Stomach (tissue), 4 donors: ENCODE measurements around the gene NKPD1.

Experiments used
- EP300 ChIP-seq: sonication (generic); formaldehyde crosslinking; IDR thresholded peaks from one replicate; pipeline ENCODE4 v1.6.1; 2017; ENCODE audit warnings: antibody characterized with exemption
- POLR2A ChIP-seq, 4 donors: fragments of 450-650 bp; IDR thresholded peaks; one replicate each; pipeline ENCODE4 v1.6.1; 2016; ENCODE audit warnings: antibody characterized with exemption in 4 of 4, control low read depth in 2 of 4, mild to moderate bottlenecking in 1 of 4, moderate library complexity in 1 of 4
- POLR2AphosphoS5 ChIP-seq, 3 donors: sonication (generic); formaldehyde crosslinking; IDR thresholded peaks; one replicate each; pipeline ENCODE4 v1.6.1; 2016; ENCODE audit warnings: antibody characterized with exemption in 3 of 3
- TF ChIP-seq, protein P1 (sequence below), 7 experiments: fragments of 450-650 bp in 4 of 7; fragments of 200-600 bp in 3 of 7; sonication (generic) in 3 of 7; IDR thresholded peaks; one replicate each; pipeline ENCODE4 v1.5.1; 2016 to 2019; ENCODE audit warnings: antibody characterized with exemption in 7 of 7, control low read depth in 2 of 7, mild to moderate bottlenecking in 1 of 7

DNA sequence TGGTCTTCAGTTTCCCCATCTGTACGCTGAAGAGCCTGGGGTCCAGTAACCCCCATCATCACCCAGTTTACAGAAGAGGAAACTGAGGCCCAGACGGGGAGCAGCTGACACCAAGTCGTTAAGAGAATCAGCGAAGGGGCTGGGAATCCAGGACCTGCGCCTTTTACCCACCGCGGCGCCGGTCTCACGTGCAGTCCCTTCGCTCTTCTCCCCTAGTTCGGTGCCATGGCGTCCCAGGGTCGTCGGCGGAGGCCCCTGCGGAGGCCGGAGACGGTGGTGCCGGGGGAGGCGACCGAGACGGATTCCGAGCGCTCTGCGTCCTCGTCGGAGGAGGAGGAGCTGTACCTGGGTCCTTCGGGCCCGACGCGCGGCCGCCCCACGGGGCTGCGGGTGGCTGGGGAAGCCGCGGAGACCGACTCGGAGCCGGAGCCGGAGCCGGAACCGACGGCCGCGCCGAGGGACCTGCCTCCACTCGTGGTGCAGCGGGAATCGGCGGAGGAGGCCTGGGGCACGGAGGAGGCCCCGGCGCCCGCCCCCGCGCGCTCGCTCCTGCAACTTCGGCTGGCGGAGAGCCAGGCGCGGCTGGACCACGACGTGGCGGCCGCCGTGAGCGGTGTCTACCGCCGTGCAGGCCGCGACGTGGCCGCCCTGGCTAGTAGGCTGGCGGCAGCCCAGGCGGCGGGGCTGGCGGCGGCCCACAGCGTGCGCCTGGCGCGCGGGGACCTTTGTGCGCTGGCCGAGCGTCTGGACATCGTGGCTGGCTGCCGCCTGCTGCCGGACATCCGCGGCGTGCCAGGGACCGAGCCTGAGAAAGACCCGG, 18.5 kb upstream of the NKPD1 start:
- TF ChIP-seq, protein P1, sequence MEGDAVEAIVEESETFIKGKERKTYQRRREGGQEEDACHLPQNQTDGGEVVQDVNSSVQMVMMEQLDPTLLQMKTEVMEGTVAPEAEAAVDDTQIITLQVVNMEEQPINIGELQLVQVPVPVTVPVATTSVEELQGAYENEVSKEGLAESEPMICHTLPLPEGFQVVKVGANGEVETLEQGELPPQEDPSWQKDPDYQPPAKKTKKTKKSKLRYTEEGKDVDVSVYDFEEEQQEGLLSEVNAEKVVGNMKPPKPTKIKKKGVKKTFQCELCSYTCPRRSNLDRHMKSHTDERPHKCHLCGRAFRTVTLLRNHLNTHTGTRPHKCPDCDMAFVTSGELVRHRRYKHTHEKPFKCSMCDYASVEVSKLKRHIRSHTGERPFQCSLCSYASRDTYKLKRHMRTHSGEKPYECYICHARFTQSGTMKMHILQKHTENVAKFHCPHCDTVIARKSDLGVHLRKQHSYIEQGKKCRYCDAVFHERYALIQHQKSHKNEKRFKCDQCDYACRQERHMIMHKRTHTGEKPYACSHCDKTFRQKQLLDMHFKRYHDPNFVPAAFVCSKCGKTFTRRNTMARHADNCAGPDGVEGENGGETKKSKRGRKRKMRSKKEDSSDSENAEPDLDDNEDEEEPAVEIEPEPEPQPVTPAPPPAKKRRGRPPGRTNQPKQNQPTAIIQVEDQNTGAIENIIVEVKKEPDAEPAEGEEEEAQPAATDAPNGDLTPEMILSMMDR (IDR thresholded peaks at IDR 0.05): no peak
- TF ChIP-seq POLR2A (IDR thresholded peaks at IDR 0.05) (no peak), POLR2AphosphoS5 (IDR thresholded peaks at IDR 0.05) (no peak), EP300 (no peak)
